D721Med (cell line): Measurements from ENCODE around the gene CCDC60.

Source experiments
- DNase-seq: peaks from one replicate; pipeline ENCODE4 v3.0.0; 2011; ENCODE audit warnings: low spot score; ENCODE audit not compliant: insufficient read length
- FAIRE-seq: peaks from 2 replicates; lab custom pipeline; 2011; peaks lifted over from hg19 to GRCh38; lab: Jason Lieb, UNC
- TF ChIP-seq, protein P1 (sequence below): IDR thresholded peaks from 2 replicates; pipeline ENCODE4 v1.5.1; 2012; ENCODE audit warnings: mild to moderate bottlenecking, control low read depth; ENCODE audit not compliant: insufficient read depth; ENCODE audit errors: missing control alignments

The CCDC60 gene

DNA sequence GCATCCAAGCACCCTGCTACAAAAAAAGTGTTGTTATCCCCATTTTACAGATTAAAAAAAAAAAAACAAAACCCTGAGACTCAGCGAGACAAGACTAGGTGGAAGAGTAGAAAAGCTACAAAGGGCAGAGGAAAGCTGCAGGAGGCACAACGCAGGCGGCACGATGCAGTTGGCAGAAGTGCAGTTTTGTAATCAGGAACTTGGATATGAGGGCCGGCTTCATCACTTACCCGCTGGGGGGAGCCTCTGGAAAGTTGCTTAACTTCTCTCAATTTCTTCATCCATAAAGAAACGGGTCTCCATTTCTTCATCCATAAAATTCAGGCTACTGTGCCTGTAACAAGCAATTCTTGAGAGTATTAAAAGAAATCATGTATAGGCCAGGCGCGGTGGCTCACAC lies 33.1 kb upstream of the CCDC60 start:
- TF ChIP-seq, protein P1, sequence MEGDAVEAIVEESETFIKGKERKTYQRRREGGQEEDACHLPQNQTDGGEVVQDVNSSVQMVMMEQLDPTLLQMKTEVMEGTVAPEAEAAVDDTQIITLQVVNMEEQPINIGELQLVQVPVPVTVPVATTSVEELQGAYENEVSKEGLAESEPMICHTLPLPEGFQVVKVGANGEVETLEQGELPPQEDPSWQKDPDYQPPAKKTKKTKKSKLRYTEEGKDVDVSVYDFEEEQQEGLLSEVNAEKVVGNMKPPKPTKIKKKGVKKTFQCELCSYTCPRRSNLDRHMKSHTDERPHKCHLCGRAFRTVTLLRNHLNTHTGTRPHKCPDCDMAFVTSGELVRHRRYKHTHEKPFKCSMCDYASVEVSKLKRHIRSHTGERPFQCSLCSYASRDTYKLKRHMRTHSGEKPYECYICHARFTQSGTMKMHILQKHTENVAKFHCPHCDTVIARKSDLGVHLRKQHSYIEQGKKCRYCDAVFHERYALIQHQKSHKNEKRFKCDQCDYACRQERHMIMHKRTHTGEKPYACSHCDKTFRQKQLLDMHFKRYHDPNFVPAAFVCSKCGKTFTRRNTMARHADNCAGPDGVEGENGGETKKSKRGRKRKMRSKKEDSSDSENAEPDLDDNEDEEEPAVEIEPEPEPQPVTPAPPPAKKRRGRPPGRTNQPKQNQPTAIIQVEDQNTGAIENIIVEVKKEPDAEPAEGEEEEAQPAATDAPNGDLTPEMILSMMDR, result peak; percentile 23
- no peak for FAIRE-seq
- no peak for DNase-seq

DNA sequence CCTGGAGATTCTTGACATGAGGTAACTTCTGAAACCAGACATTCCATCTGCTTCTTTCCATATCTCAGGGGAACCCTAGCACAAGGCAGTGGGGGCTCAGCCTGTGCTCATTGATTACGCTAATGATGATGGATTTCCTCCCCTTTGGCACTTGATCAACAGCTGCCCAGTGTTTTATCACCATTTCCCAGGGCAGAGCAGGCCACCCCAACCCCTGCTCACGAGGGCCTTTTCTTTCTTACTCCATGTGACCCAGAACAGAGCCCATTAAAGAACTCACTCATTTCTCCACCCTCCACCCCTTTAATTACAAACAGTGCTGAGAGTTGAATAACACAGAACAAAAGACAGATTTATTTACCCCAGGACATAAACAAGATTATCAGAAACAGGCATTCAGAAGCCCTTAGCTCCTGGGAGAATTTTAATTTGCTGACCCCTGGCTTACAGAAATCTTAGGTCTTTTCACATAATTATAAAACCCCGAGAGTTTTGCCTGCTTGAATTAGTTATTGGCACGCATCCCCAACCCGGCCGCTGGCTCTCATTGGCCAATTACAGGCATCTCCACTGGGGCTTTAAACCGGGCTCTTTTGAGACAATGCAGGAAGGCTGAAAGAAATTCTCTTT lies 32.0 kb upstream of the CCDC60 start:
- no peak for DNase-seq
- no peak for FAIRE-seq
- TF ChIP-seq, protein P1, result no peak

DNA sequence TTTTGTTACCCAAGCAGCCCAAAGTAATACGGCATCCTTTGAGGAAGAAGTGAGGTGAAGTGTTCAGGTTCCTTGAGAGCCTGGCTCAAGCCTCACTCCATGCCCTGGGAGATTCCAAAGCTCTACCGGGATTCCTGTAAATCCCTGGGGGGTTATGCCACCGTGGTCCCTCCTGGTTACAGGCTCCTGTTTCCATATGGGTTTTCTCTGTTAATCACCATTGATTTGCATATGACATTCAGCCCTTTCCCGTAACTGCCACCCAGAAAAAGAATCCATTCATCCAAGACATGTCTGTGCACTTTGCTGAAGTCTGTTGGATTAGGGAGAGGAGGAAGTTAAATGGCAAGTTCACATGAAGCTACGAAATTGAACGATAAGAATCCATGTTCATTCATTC lies 27.9 kb upstream of the CCDC60 start:
- DNase-seq, result no peak
- TF ChIP-seq, protein P1, result no peak
- FAIRE-seq, result no peak

DNA sequence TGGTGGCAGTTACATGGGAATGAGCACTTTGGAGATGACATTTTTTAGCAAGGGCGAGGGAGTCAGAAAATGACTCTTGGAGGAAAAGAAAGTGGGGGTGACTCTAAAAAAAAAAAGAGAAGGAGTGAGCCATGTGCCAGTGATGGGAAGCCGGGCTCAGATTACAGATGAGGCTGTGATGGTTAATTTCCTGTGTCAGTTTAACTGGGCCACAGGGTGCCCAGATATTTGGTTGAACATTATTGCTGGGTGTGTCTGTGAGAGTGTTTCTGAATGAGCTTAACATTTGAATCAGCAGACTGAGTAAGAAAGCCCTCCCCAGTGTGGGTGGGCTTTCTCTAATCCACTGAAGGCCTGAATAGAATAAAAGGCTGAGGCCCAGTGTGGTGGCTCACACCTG lies 26.8 kb upstream of the CCDC60 start:
- TF ChIP-seq, protein P1, result no peak
- FAIRE-seq (no peak), DNase-seq (no peak)

DNA sequence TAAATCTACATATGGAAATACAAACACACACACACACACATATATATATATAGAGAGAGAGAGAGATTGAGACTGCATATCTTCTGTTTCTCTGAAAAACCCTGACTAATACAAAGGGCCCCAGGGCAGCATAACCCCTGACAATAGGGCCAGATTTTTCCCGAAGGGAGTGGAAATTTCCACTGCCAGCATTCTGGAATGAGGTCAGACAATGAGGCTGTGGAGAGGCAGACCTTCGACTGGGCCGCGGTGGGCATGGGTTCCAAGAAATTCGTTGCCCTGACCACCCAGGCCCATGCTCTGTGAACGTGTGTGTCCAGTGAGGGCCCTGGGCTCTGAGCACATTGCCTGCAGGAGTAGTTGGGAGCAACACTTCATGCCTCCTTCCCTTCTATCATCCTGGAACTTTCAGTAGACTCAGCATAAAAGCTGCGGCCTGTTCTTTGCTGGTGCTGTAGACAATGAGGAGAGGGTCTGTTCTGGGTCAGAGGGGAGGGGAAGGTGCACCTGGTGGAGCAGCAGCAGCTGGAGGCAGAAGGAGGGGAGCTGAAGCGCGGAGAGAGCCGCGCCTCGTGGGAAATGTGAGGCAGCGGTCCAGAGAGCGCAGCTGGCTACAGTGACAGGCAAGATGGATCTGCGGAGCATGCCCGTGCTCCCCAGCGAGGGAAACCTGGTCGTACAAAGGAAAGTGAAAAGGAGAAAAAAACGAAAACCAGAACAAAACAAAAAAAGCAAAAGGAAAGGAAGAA lies 25.6 kb upstream of the CCDC60 start:
- no peak for FAIRE-seq

DNA sequence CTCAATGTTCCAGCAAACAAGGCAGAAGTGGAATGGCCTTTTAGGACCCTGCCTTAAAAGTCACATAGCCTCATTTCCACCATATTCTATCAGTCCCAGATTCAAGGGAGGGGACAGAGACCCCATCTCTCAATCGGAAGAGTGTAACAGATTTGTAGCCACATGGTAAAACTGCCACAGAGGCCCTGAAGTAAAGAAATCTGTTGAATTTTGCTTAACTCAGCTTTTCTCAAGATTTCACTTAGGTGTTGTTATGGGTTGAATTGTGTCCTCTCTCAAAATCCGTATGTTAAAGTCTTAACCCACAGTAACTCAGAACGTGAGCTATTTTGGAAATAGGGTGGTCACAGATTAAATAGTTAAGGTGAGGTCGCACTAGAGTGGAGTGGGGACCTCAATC lies 22.7 kb upstream of the CCDC60 start:
- TF ChIP-seq, protein P1, result no peak
- DNase-seq, result no peak
- FAIRE-seq, result no peak

More for the DNA sequence above, 25.6 kb upstream of the CCDC60 start:
- TF ChIP-seq, protein P1, result no peak
- DNase-seq, result no peak

DNA sequence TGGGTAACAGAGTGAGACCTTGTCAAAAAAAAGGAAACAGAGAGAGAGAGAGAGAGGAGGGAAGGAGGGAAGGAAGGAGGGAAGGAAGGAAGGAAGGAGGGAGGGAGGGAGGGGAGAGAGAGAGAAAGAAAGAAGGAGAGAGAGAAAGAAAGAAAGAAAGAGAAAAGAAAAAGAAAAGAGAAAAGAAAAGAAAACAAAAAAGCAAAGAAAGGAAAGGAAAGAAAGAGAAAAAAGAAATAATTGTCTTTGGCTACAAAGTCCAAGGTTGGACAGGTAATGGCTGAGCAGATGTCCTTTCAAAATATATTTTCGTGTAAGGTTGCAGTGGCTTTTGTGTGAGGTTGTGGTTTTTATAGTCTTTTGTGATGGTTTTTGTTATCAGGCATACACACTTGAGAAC lies 21.6 kb upstream of the CCDC60 start:
- TF ChIP-seq, protein P1, result no peak
- no peak for FAIRE-seq
- DNase-seq, result no peak
